Cardiac fibroblast (primary cell): ENCODE data around the gene HINT2.

Experiments used
- DNase-seq, 2 donors: peaks; one replicate each; pipeline versions ENCODE4 v3.0.0 to v3.0.0-alpha.2; 2010; ENCODE audit warnings: low read depth in 2 of 2
- H3K4me3 ChIP-seq, 2 donors: replicated peaks in 1 of 2; 1 replicate in 1 of 2; 2 replicates in 1 of 2; pipeline ENCODE4 v1.5.1; 2011; ENCODE audit warnings: low read depth in 2 of 2, low read length in 2 of 2, mild to moderate bottlenecking in 2 of 2, moderate library complexity in 1 of 2
- TF ChIP-seq, protein P1 (sequence below): IDR thresholded peaks from one replicate; pipeline ENCODE4 v1.5.1; 2011; ENCODE audit warnings: low read depth, mild to moderate bottlenecking, low read length, inconsistent platforms

The HINT2 gene

DNA sequence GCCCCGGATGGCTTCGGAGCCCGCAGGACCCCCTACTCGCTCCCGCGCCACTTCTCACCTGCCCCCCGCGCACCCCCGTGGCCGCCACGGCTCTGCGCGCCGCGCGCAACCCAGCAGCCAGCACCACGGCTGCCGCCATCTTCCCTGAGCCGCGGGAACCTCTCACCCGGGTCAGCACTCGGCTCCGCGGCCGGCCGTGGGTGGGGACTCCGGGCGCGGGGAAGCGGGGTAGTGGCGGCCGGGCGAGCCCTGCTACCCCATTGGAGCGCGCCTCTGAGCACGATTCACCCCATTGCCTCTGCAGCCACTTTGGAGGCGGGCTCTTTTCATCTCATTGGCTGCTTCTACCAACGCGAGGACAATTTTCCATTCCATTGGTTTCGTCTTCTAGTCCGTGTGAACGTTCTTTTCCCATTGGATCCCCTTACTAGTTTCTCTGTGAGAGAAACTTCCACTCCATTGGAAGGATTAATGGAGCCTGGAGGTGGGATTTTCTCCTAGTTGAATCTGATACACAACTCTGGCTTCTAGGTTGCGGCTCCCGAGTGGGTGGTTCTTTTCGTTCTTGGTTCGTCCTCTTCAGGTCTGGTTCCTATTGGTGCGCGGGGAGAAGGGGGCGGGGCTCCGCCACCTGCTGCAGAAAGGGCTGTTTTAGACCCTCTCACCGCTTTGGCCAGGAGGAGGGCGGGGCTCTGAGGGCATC, at the start of gene HINT2:
HINT2 (minus strand) TSS at position 202 of the 703 bp plus-strand sequence; CDS start at position 139, 63 bp downstream.
- H3K4me3 ChIP-seq: peak within 1 kb of the TSS; percentile 83 to 87
- TF ChIP-seq, protein P1, sequence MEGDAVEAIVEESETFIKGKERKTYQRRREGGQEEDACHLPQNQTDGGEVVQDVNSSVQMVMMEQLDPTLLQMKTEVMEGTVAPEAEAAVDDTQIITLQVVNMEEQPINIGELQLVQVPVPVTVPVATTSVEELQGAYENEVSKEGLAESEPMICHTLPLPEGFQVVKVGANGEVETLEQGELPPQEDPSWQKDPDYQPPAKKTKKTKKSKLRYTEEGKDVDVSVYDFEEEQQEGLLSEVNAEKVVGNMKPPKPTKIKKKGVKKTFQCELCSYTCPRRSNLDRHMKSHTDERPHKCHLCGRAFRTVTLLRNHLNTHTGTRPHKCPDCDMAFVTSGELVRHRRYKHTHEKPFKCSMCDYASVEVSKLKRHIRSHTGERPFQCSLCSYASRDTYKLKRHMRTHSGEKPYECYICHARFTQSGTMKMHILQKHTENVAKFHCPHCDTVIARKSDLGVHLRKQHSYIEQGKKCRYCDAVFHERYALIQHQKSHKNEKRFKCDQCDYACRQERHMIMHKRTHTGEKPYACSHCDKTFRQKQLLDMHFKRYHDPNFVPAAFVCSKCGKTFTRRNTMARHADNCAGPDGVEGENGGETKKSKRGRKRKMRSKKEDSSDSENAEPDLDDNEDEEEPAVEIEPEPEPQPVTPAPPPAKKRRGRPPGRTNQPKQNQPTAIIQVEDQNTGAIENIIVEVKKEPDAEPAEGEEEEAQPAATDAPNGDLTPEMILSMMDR: no peak
- peak; percentile 99 for DNase-seq

DNA sequence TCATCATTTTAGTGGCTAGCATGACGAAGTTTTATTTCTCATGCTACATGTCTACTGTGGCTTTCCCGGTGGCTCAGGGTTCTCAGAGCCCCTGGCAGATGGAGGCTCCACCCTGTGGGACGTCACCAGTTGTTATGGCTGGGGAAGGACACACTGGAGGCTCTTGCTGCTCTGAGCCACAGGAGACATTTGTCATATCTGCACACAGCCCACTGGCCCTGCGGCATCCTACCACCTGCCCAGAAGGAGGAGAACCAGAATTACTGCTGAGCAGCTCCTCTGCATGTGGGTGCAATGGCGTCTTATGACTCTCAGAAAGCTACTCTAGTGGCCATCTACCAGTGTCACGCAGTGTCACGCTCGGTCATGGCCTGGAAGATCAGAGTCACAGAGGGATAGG, 48.7 kb upstream of the HINT2 start:
- no peak overlapping the region for H3K4me3 ChIP-seq
- TF ChIP-seq, protein P1: no peak
- DNase-seq: no peak

DNA sequence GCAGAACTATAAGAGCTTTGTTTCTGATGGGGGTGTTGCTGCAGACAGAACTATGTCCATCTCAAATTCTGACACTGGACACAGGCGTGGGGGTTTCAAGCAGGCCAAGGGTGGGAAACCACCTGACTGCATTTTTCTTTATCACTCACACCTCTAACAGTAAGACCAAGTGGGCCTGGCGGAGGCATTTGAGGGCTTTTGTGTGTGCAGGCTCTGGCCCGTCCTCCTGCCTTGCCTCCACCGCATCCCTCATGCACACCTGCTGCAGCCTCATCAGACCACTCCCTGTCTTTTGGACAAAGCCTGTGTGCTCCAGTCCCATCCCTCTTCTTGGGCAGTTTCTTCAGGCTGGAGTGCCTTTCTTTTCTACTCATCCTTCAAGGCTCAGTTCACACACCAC, 47.5 kb upstream of the HINT2 start:
- no peak for DNase-seq

DNA sequence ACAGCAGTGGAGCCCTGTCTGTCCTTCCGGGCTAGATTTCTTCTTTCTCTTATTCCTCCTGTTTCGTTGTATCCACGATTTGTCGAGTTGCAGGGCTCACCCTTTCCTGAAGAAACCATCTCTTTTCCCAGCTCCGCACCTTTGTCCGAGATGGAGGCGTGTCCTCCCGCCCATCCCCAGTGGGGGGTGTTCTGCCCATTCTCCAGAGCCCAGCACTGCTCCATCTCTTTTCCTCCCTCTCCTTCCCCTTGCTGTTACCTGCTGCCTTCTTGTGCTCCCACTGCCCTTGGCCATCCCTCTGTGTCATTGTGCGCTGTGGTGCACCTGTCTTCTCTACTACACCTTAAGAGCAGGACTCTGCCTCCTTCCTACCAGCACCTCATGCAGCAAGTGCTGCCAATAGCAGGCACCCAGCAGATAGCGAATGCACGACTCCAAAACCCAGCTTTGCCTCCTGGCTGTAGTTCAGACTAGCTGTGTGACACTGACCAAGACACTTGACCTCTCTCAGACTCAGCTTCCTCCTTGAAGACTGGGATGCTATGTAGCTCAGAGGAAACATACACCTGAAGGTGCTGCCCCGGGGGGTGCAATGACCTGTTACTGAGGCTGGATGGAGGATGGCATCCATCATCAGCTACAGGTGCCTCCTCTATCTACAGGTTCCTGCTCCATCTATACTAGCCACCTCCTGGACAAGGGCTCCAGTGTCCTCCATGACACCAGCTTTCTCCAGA, 46.5 kb upstream of the HINT2 start:
- no peak for DNase-seq
- no peak overlapping the region for H3K4me3 ChIP-seq
- TF ChIP-seq, protein P1: no peak

More for the DNA sequence above, 47.5 kb upstream of the HINT2 start:
- TF ChIP-seq, protein P1: no peak
- H3K4me3 ChIP-seq: no peak overlapping the region

DNA sequence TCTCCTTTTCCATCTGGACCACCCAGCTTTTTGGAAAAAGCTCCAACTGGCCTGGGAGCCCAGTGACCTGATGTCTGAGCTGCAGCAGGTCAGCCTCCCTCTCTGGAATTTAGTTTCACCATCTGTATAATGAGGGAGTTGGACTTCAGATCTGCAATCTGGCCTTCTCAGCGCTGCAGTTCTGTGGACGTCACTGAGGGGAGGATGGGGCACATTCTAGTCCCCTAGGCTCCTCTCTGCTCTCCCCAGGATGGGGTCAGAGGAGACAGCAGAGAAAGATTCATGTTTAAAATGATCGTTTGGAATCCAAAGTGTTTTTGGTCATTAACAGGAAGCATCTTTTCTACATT, 45.1 kb upstream of the HINT2 start:
- TF ChIP-seq, protein P1: no peak
- H3K4me3 ChIP-seq: no peak overlapping the region
- no peak for DNase-seq

DNA sequence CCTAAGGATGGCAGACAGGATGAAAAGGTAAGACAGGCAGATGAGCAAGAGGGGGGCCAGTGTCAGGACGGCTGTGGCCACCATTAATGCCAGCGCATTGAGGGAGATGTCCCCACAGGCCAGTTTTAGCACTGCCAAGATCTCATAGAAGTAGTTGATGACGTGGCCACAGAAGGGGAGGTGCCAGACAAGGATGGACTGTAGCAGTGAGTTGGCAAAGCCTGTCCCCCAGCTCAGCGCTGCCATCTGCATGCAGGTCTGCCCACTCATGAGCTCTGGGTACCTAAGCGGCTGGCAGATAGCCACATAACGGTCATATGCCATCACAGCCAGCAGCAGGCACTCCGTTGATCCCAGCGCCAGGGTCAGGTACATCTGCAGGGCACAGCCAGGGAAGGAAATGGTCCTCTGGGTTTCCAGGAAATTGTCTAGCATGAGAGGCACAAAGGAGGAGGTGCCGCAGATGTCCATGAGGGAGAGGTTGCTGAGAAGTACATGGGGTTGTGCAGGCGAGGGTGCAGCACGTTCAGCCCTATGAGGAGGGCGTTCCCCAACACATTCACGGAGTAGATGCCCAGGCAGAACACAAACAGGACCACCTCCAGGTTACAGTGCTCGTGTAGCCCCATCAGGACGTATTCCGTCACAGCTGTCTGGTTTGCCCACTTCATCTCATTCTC, 44.6 kb upstream of the HINT2 start:
- no peak overlapping the region for H3K4me3 ChIP-seq
- DNase-seq: peak in 1 of 2 donors; percentile 11
- TF ChIP-seq, protein P1: no peak
